Measurements from ENCODE around the gene SMPD4. TPM values are rescaled to one million over a fixed set of nuclear protein-coding genes. Genes with fewer than 3 reads are reported as not detected.
A peak's percentile ranks its signal among the peaks of the same experiment; 100 is the strongest.

SMPD4 gene
- total and polyA plus RNA-seq, 2 of the 13 experiments (the other 11 are each of a cell fraction or from before 2014, with no cell fraction given), result 63.2 to 70.5 TPM

DNA sequence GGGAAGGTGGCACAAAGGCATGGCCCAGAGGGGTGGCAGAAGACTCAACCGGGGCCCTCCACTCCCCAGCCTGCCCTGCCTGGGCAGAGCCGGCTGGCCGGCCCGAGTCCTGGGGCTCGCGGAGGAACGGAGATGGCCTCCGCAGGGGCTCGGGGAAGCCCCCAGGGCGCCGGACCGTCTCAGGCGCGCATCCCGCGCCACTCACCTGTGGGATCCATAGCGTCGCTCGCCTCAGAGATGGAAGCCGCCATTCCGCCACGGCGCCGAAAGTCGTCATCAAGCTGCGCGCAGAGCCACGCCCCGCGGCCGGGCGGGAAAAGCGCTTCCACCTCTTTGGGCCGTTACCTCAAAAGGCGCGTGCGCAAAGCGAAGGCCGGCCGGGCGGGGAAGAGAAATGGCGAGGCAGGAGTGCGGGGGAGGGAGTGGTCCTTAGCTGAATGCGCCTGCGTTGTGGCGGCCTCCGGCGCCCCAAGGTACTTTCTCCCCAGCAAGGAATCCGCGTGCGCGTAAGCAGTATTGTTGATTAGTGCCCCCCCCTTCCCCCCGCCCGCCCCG lies at the start of gene SMPD4 (continued):
- TF ChIP-seq, protein P1, sequence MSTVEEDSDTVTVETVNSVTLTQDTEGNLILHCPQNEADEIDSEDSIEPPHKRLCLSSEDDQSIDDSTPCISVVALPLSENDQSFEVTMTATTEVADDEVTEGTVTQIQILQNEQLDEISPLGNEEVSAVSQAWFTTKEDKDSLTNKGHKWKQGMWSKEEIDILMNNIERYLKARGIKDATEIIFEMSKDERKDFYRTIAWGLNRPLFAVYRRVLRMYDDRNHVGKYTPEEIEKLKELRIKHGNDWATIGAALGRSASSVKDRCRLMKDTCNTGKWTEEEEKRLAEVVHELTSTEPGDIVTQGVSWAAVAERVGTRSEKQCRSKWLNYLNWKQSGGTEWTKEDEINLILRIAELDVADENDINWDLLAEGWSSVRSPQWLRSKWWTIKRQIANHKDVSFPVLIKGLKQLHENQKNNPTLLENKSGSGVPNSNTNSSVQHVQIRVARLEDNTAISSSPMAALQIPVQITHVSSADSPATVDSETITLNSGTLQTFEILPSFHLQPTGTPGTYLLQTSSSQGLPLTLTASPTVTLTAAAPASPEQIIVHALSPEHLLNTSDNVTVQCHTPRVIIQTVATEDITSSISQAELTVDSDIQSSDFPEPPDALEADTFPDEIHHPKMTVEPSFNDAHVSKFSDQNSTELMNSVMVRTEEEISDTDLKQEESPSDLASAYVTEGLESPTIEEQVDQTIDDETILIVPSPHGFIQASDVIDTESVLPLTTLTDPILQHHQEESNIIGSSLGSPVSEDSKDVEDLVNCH (CRISPR knock-in tag; IDR thresholded peaks at IDR 0.05), result no peak
- peak; percentile 91 for TF ChIP-seq ZSCAN31 (CRISPR knock-in tag; IDR thresholded peaks at IDR 0.05; ENCODE audit: low read depth)
- TF ChIP-seq ZNF256 (CRISPR knock-in tag; conservative IDR thresholded peaks at IDR 0.05), result no peak
- TF ChIP-seq ZBTB1 (CRISPR knock-in tag; IDR thresholded peaks at IDR 0.05; ENCODE audit: borderline replicate concordance), result peak; percentile 33; the same call in 1 of the 2 replicates
- TF ChIP-seq, protein P2, sequence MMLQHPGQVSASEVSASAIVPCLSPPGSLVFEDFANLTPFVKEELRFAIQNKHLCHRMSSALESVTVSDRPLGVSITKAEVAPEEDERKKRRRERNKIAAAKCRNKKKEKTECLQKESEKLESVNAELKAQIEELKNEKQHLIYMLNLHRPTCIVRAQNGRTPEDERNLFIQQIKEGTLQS (CRISPR knock-in tag; IDR thresholded peaks at IDR 0.05), result 0 out of 2 replicates have a peak, but pooled peaks have one; percentile 20
- peak; percentile 58; the same call in 1 of the 2 replicates for TF ChIP-seq KMT2A (CRISPR knock-in tag; IDR thresholded peaks at IDR 0.05)
- TF ChIP-seq GPN1 (CRISPR knock-in tag; IDR thresholded peaks at IDR 0.05; ENCODE audit: borderline replicate concordance), result no peak
- peak; percentile 77 for TF ChIP-seq IRF2 (CRISPR knock-in tag; IDR thresholded peaks at IDR 0.05)
- TF ChIP-seq, protein P3, sequence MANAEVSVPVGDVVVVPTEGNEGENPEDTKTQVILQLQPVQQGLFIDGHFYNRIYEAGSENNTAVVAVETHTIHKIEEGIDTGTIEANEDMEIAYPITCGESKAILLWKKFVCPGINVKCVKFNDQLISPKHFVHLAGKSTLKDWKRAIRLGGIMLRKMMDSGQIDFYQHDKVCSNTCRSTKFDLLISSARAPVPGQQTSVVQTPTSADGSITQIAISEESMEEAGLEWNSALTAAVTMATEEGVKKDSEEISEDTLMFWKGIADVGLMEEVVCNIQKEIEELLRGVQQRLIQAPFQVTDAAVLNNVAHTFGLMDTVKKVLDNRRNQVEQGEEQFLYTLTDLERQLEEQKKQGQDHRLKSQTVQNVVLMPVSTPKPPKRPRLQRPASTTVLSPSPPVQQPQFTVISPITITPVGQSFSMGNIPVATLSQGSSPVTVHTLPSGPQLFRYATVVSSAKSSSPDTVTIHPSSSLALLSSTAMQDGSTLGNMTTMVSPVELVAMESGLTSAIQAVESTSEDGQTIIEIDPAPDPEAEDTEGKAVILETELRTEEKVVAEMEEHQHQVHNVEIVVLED (CRISPR knock-in tag; IDR thresholded peaks at IDR 0.05; ENCODE audit: borderline replicate concordance), result peak; percentile 89
- peak; percentile 95 for TF ChIP-seq BORCS8-MEF2B (CRISPR knock-in tag; IDR thresholded peaks at IDR 0.05)
- 0 out of 2 replicates have a peak, but pooled peaks have one; percentile 56 for TF ChIP-seq ZNF253 (CRISPR knock-in tag; IDR thresholded peaks at IDR 0.05; ENCODE audit: borderline replicate concordance)
- TF ChIP-seq ZBTB38 (CRISPR knock-in tag; IDR thresholded peaks at IDR 0.05), result peak; percentile 58; the same call in 1 of the 2 replicates
- no peak for TF ChIP-seq ZNF33B (CRISPR knock-in tag; IDR thresholded peaks at IDR 0.05)
- TF ChIP-seq POLR2AphosphoS5 (IDR thresholded peaks at IDR 0.05; ENCODE audit: low read depth, low read length), result peak; percentile 72
- TF ChIP-seq SIN3B (IDR thresholded peaks at IDR 0.05; ENCODE audit: low read length), result peak; percentile 98
- TF ChIP-seq GABPA (IDR thresholded peaks at IDR 0.05; ENCODE audit: low read depth, low read length), result no peak
- peak; percentile 70 for TF ChIP-seq GABPA (CRISPR knock-in tag; IDR thresholded peaks at IDR 0.05; ENCODE audit: low read depth)
- TF ChIP-seq ZC3H13 (CRISPR knock-in tag; IDR thresholded peaks at IDR 0.05), result peak; percentile 77; the same call in 1 of the 2 replicates
- TF ChIP-seq, protein P4, sequence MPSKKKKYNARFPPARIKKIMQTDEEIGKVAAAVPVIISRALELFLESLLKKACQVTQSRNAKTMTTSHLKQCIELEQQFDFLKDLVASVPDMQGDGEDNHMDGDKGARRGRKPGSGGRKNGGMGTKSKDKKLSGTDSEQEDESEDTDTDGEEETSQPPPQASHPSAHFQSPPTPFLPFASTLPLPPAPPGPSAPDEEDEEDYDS (CRISPR knock-in tag; IDR thresholded peaks at IDR 0.05), result peak; percentile 83; the same call in 1 of the 2 replicates
- TF ChIP-seq FOXC1 (CRISPR knock-in tag; IDR thresholded peaks at IDR 0.05; ENCODE audit: borderline replicate concordance), result peak; percentile 68; the same call in 1 of the 2 replicates
- TF ChIP-seq KAT8 (CRISPR knock-in tag; IDR thresholded peaks at IDR 0.05), result peak; percentile 98
- peak; percentile 67; the same call in 1 of the 2 replicates for TF ChIP-seq MTF1 (CRISPR knock-in tag; IDR thresholded peaks at IDR 0.05)
- 0 out of 2 replicates have a peak, but pooled peaks have one; percentile 40 for TF ChIP-seq ZNF224 (CRISPR knock-in tag; IDR thresholded peaks at IDR 0.05)

All from HepG2 (cell line).